Left colon (tissue), 2 donors: ENCODE measurements around the gene NOTCH3. TPM values are rescaled to one million over a fixed set of nuclear protein-coding genes. Genes with fewer than 3 reads are reported as not detected.
A peak's percentile ranks its signal among the peaks of the same experiment; 100 is the strongest.

Experiments used
- ATAC-seq: fragments of 200-7000 bp; cut with Tn5 transposase; one replicate; pipeline ENCODE4 v1.9.1; 2020; ENCODE audit warnings: mild to moderate bottlenecking, moderate library complexity
- DNase-seq, 2 donors: peaks; one replicate each; pipeline ENCODE4 v3.0.0-alpha.2; 2020
- intact Hi-C, 2 donors: fragments of 100-400 bp; cut with DNase I in 1 of 2; cut with micrococcal nuclease in 1 of 2; formaldehyde crosslinking; loops; one replicate each; pipeline versions ENCODE4 v1.11.2 to v1.14.0; 2022; cut with DNase I, micrococcal nuclease
- long read RNA-seq: library from polyadenylated mRNA; unstranded; transcript quantifications from one replicate; pipeline ENCODE4 v2.0.0, GENCODE V29; 2021
- total RNA-seq, 2 donors: library from RNA; stranded (reverse); fragmentation: NEBNext Ultra II Directional; extraction: Animal tissue kit (Norgen Biotek cat#: 25700); gene quantifications; one replicate each; pipeline ENCODE4 v1.2.1, GENCODE V29; 2021
- donor health status: DM: no; HTN: no; CAD: no.
- donor health status: DM: yes; HTN: yes; CAD: no.

Gene NOTCH3
- total RNA-seq, result 10 to 100 TPM in 1 of 2 donors, 1 to 10 TPM in 1; 6.1 to 12.2 TPM
- long read RNA-seq, result 0 reads

GRCh38 chr19:15200553-15201364 is at the start of gene NOTCH3:
Gene NOTCH3 (minus strand): TSS chr19:15200995. CDS start chr19:15200905, 90 bp downstream.
- DNase-seq, result no peak
- intact Hi-C loops, result no loop called here
- no peak for ATAC-seq

DNA sequence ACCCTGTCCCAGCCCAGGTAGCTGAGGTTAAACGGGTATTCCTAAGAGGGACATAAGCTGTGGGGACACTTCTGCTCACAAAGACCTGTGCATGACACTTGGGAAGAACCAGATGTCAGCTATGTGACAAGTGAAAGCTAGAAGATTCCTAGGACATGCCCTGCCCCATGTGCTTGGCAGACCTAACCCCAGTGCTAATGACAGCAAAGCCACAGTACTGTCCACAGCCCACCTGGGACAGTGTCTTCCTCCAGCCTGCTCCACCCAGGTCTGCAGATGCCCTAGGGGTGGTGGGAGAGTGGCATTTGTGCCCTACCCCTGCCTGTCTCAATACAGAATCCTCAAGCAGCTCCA is 49.8 kb upstream of the NOTCH3 start:
- DNase-seq (no peak), ATAC-seq (no peak)
- intact Hi-C loops, result no loop called here

- no peak for DNase-seq
- intact Hi-C loops, result no loop called here
These were observed 49.3 kb upstream of the NOTCH3 start for GRCh38 chr19:15249972-15250639.

DNA sequence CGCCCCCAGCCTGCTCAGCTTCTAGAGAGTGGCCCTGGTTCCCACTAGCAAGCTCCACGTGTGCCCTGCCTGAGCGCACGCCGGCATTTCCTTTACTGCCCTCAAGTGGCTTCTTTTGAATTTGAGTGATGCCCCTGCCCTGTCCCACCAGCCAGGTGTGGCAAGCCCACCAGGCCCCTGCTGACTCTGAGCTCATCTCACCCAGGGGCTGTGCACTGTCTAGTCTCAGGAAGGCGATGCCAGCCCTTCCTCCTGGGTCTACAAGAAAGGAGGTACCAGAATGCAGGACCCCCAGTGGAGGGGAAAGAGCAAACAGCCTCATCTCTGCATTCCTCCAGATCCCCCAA is 48.7 kb upstream of the NOTCH3 start:
- DNase-seq (no peak), ATAC-seq (no peak)
- intact Hi-C loops, result no loop called here

More at GRCh38 chr19:15249972-15250639, 49.3 kb upstream of the NOTCH3 start:
- ATAC-seq, result no peak

DNA sequence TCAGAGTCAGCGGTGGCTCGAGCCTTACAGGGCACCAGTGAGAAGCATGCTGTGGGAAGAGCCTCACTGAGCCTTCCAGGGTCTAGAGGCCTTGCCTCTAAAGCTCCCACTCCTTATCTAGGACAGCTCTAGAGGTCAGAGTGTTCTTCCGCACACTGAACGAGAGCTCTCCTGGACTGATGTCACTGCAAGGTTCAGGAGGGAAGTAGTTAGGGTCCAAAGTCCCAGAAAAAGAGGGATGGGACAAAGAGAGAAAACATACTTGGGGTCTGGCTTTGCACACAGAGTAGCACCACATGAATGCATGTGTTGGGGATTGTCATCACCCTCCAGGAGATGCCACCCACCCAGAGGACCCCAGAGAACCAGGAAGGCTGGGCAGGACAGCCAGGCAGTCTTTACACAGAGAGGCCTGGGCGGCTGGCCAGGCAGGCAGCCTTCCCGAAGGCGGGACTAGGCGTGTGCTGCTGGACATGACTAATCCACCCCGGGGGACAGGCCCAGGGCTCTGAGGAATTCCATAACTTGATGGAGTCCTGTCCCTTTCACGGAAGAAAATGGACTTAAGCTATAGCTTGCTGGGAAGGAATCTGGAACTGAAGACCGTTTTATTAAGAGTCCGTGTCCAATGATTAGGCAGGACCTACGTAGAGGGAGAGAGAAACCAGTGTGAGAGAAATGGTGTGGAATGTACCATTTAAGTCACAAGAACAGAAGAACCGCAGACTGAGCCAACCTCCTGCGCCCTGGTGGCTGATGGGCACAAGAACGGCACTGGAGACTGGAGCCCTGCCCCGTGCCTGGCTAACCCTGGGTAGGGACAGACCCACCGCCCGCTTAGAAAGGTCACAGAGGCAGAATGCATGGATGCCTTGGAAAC is 48.1 kb upstream of the NOTCH3 start:
- intact Hi-C loops, result no loop called here
- peak; percentile 62 to 72 for DNase-seq
- peak; percentile 82 for ATAC-seq

GRCh38 chr19:15248106-15248505 is 47.3 kb upstream of the NOTCH3 start:
- no peak for DNase-seq
- intact Hi-C loops, result no loop called here
- ATAC-seq, result no peak

DNA sequence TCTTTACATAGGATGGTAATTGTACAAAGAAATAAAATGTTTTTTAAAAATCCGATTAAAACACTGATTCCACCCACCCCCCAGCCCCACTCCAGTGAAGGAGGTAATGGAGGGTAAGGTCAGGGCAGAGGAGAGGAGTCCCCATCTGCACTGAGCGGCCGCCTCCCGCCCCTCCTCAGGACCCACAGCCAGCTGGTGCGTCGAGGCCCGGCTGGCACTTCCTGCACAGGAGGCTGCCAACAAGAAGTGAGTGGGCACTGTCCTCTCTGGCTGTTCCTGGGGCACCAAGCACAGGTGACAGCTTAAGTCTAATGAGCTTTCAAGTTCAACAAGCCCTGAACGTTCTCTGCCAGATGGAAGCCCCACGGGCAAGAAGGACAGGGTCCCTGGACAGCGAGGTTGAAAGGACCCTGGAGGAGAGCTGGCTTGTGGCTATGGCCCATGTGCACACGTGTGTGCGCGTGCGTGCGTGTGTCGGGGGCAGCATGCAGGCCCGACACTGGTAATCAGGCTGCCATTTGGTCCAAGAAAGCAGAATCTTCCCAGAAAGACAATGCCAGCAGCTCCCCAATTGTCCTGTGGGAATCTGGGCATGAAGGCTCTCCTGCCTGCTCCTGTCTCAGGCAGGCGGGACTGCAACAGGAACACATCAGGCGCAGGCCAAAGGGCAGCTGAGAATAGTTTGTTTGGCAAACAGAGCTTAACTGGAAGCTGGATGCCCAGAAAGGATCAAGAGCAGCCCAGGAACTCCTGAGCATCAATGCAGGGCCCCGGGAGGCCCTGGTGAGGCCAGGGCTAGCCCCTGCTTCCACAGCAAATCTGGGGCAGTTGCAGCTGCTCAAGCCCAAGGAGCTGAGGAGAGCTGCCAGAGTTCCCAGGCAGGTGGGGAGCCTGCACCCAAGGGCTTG is 46.6 kb upstream of the NOTCH3 start:
- intact Hi-C loops, result no loop called here
- DNase-seq (no peak), ATAC-seq (no peak)

DNA sequence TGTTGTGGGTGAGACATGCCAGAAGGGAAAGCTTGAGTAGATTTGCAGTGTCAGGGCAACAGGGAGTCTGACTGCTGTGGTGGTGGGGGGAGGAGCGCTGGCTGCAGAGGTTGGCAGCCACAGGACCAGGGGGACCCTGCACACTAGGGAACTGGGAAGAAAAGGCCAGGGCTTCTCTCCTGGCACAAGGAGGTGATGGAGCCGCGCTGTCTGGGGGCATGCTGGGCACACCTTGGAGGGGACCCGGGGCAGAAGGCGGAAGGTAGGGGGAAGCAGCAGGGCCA is 45.3 kb upstream of the NOTCH3 start:
- intact Hi-C loops, result no loop called here
- ATAC-seq, result no peak

DNA sequence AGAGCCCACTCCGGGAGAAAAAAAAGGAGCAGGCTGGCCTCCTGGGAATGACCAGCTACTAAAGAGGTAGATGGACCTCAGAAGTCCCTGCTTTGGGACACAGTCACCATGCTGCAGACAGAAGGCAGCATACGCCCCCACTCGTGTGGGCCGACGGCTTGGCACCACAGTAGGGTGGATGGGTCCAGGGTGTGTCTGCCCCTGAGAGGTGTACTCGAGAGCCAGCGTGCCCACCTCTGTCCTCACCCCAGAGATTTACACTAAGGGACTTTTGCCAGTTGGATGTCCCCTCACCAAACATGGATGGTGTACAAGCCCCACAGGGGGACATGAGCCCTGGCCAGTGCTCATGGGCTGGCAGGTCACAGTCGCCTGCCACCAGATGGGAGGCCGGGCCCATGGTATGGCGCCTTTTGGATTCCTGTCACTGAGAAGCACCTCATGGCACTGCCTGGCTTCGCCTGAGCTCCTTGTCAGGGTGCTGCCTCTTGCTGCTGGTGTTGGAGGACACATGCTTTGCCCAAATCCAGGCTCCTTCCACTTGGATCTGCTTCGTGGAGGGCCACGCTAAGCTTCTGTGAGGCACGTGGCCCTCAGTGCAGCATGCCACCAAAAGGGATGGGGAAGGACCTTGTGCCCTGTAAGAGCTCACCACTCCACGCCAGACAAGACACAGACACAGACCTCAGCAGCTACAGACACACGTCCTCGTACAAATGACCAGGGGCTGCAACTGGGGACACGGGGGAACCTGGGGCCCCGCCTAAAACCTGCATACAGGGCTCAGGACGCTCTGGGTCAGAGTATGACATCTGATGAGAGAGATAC is 44.8 kb upstream of the NOTCH3 start:
- intact Hi-C loops, result no loop called here
- ATAC-seq (no peak), DNase-seq (no peak)

More for the DNA sequence above, 45.3 kb upstream of the NOTCH3 start:
- DNase-seq, result no peak

DNA sequence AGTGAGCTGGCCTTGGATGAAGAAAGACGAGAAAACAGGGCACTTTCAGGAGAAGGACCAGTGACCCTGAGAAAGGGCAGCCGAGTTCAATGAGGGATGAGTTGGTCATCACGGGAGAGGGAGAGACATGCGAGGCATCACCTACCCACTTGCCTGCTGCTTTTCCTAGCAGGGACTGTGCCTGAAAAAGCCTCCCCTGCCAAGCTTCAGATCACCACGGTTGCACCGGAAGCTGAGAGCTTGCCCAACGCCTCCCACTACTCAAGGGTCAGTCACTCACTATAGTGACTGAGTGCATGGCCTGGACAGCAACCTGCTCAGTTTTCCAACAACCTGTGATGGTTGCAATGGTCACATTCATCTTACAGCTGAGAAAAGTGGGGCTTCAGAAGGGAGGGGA is 44.0 kb upstream of the NOTCH3 start:
- intact Hi-C loops, result no loop called here
- no peak for ATAC-seq
- DNase-seq, result no peak

- intact Hi-C loops, result no loop called here
- no peak for ATAC-seq
- no peak for DNase-seq
These were observed 43.5 kb upstream of the NOTCH3 start for GRCh38 chr19:15244106-15244803.

DNA sequence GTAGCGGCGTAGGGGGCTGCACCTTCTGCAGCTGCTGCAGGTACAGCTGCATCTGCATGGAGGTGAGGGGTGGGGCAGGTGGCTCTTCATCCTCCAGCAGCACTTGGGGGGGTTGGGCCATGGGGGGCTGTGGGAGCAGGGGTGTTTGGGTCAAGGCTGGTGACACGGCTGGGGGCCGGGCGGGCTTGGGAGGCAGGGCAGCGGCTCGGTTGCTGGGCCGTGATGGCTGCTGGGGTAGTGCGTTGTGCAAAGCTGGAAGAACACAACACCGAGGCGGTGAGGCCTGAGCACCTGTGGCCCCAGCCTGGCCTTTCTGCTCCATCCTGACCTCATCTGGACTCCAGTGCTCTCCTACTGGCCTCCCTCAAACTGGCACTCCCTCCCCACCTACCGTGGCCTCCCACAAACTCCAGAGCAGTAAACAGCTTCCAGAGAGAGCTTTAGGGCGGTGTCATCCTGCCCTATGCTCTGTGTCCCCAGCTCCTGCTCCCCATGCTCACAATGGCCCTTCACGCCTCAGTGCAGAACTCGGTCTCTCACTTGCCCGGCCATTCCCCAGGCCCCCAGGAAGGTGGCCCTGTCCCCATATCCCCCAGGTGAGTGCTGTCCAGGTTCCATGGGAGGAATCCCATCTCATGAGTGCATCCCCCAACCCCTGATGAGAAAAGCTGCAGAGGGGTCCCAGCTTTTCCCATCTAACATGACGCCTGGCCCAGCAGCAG is 42.6 kb upstream of the NOTCH3 start:
- no peak for ATAC-seq
- no peak for DNase-seq
- intact Hi-C loops, result no loop called here

DNA sequence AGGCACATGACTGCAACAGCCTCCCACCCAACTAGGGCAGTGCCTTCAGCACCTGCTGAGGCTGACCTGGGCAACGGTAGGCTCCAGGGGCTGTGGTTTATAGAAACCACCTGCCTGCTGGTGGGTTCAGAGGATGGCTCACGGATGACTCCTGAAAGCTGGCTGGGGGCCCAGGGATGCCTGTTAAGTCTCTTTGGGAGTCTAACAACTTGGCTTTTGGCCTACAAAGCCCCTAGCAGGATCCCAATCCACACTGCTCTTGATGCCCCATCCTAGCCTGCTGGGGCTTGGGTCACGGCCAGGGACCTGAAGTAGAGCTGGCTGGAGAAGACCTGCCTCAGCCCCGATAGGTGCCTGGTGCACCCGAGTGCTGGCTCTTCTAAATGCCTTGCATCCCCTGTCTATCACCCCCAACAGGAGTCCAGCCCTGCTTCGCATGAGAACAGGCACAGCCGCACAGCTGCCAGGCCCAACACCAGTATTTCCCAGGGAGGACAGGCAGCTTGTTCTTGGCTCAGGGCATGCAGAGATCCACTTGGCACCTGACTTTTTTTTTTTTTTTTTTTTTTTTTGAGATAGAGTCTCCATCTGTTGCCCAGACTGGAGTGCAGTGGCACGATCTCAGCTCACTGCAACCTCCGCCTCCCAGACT is 40.6 kb upstream of the NOTCH3 start:
- intact Hi-C loops, result no loop called here
- DNase-seq (no peak), ATAC-seq (no peak)

- DNase-seq (no peak), ATAC-seq (no peak)
- intact Hi-C loops, result no loop called here
These were observed 39.7 kb upstream of the NOTCH3 start for GRCh38 chr19:15240515-15240914.

GRCh38 chr19:15239337-15239949 is 38.6 kb upstream of the NOTCH3 start:
- DNase-seq (no peak), ATAC-seq (no peak)
- intact Hi-C loops, result no loop called here

- intact Hi-C loops, result no loop called here
- no peak for DNase-seq
- ATAC-seq, result no peak
These were observed 37.9 kb upstream of the NOTCH3 start for GRCh38 chr19:15238639-15239155.
